Mesendoderm (in vitro differentiated cells): ENCODE data around the gene CIAO2A.

Experiments
- DNase-seq: peaks from one replicate; pipeline ENCODE4 v3.0.0; 2013
- H2AK5ac ChIP-seq: 2 replicates; pipeline ENCODE4 v1.6.1; 2013; ENCODE audit warnings: low read length, inconsistent platforms
- H2BK120ac ChIP-seq: 2 replicates; pipeline ENCODE4 v1.6.1; 2013; ENCODE audit warnings: low read depth, mild to moderate bottlenecking, low read length, moderate library complexity, mixed read lengths
- H2BK15ac ChIP-seq: replicated peaks from 2 replicates; pipeline ENCODE4 v1.6.1; 2013; ENCODE audit warnings: low read depth, mild to moderate bottlenecking, moderate library complexity
- H2BK5ac ChIP-seq: 2 replicates; pipeline ENCODE4 v1.6.1; 2013; ENCODE audit warnings: low read length, inconsistent platforms
- H3K18ac ChIP-seq: 2 replicates; pipeline ENCODE4 v1.6.1; 2013; ENCODE audit warnings: mild to moderate bottlenecking, low read length, mixed read lengths
- H3K23ac ChIP-seq: one replicate; pipeline ENCODE4 v1.6.1; 2013; ENCODE audit warnings: low read length
- H3K27ac ChIP-seq: 2 replicates; pipeline ENCODE4 v1.5.1; 2013; ENCODE audit warnings: low read depth, mild to moderate bottlenecking, inconsistent platforms, low read length, moderate library complexity
- H3K27me3 ChIP-seq: 2 replicates; pipeline ENCODE4 v1.6.1; 2013; ENCODE audit warnings: low read length, control low read depth, mild to moderate bottlenecking, inconsistent platforms; ENCODE audit not compliant: insufficient read depth, poor library complexity
- H3K36me3 ChIP-seq: 2 replicates; pipeline ENCODE4 v1.6.1; 2013; ENCODE audit warnings: low read length, inconsistent platforms; ENCODE audit not compliant: control insufficient read depth, insufficient read depth
- H3K4ac ChIP-seq: one replicate; pipeline ENCODE4 v1.6.1; 2013; ENCODE audit warnings: low read depth, mild to moderate bottlenecking, low read length, moderate library complexity
- H3K4me1 ChIP-seq: 2 replicates; pipeline ENCODE4 v1.6.1; 2013; ENCODE audit warnings: low read depth, low read length, inconsistent platforms; ENCODE audit not compliant: control insufficient read depth
- H3K4me2 ChIP-seq: 2 replicates; pipeline ENCODE4 v1.6.1; 2013; ENCODE audit warnings: low read length
- H3K4me3 ChIP-seq: 2 replicates; pipeline ENCODE4 v1.5.1; 2013; ENCODE audit warnings: mild to moderate bottlenecking, low read length
- H3K56ac ChIP-seq: one replicate; pipeline ENCODE4 v1.6.1; 2013; ENCODE audit warnings: low read length
- H3K79me1 ChIP-seq: 2 replicates; pipeline ENCODE4 v1.6.1; 2013; ENCODE audit warnings: low read length, inconsistent platforms
- H3K79me2 ChIP-seq: 2 replicates; pipeline ENCODE4 v1.6.1; 2013; ENCODE audit warnings: mild to moderate bottlenecking, low read length; ENCODE audit not compliant: control insufficient read depth, insufficient read depth
- H3K9ac ChIP-seq: 2 replicates; pipeline ENCODE4 v1.6.1; 2013; ENCODE audit warnings: low read length, inconsistent platforms
- H4K5ac ChIP-seq: one replicate; pipeline ENCODE4 v1.6.1; 2013; ENCODE audit warnings: low read length
- H4K8ac ChIP-seq: one replicate; pipeline ENCODE4 v1.6.1; 2013; ENCODE audit warnings: low read depth, mild to moderate bottlenecking, control low read depth, low read length, moderate library complexity
- WGBS: extraction: QIAGEN DNeasy Blood & Tissue Kit; methylation state at CpG from one replicate; pipeline ENCODE4 v1.1.7; 2013; ENCODE audit warnings: low lambda C conversion rate, missing lambda C conversion rate; ENCODE audit not compliant: insufficient coverage; ENCODE audit errors: extremely low coverage; 5-methylcytosine and 5-hydroxymethylcytosine counted together

CIAO2A gene

GRCh38 chr15:64136347-64136746 is 42.7 kb upstream of the CIAO2A start:
- no peak overlapping the region for H3K56ac ChIP-seq
- no peaks in the 10 kb centered on the region for H3K79me1 ChIP-seq
- H3K4me2 ChIP-seq = no peak overlapping the region
- no peak overlapping the region for H3K9ac ChIP-seq
- peaks cover 15% of the 10 kb centered on the region for H3K36me3 ChIP-seq
- H3K4me1 ChIP-seq = no peaks in the 10 kb centered on the region
- no peak overlapping the region for H3K18ac ChIP-seq
- H3K27ac ChIP-seq = no peak overlapping the region
- no CpG with 5 or more reads among the region's 7 CpGs for WGBS
- H2BK120ac ChIP-seq = no peak overlapping the region
- no peak overlapping the region for H3K4ac ChIP-seq
- H3K23ac ChIP-seq = no peak overlapping the region
- no peak overlapping the region for H4K8ac ChIP-seq
- no peak overlapping the region for H2AK5ac ChIP-seq
- no peak overlapping the region for H2BK15ac ChIP-seq
- H3K79me2 ChIP-seq = no peaks in the 10 kb centered on the region
- H3K4me3 ChIP-seq = no peak overlapping the region
- H2BK5ac ChIP-seq = no peak overlapping the region
- DNase-seq = no peak
- H3K27me3 ChIP-seq = no peaks in the 10 kb centered on the region
- no peak overlapping the region for H4K5ac ChIP-seq

GRCh38 chr15:64134345-64134829 is 40.7 kb upstream of the CIAO2A start:
- DNase-seq = no peak
- Histone ChIP-seq H3K27ac (no peak overlapping the region), H3K4ac (no peak overlapping the region), H2BK120ac (no peak overlapping the region), H2BK5ac (no peak overlapping the region), H3K79me2 (no peaks in the 10 kb centered on the region), H3K9ac (no peak overlapping the region), H3K36me3 (peaks cover 22% of the 10 kb centered on the region), H4K5ac (no peak overlapping the region), H2AK5ac (no peak overlapping the region), H3K4me2 (no peak overlapping the region), H3K4me1 (no peaks in the 10 kb centered on the region), H3K4me3 (no peak overlapping the region), H3K79me1 (no peaks in the 10 kb centered on the region), H3K23ac (no peak overlapping the region), H2BK15ac (no peak overlapping the region), H3K56ac (no peak overlapping the region), H4K8ac (no peak overlapping the region), H3K18ac (no peak overlapping the region), H3K27me3 (no peaks in the 10 kb centered on the region)
- no CpG with 5 or more reads among the region's 9 CpGs for whole genome bisulfite sequencing

GRCh38 chr15:64133623-64134344 is 40.1 kb upstream of the CIAO2A start:
- no peak overlapping the region for H2BK5ac ChIP-seq
- no peaks in the 10 kb centered on the region for H3K79me1 ChIP-seq
- H3K27ac ChIP-seq = no peak overlapping the region
- DNase-seq = no peak
- no peak overlapping the region for H3K4ac ChIP-seq
- H3K4me2 ChIP-seq = no peak overlapping the region
- no peaks in the 10 kb centered on the region for H3K4me1 ChIP-seq
- peaks cover 22% of the 10 kb centered on the region for H3K36me3 ChIP-seq
- no peak overlapping the region for H3K4me3 ChIP-seq
- H2BK15ac ChIP-seq = no peak overlapping the region
- no CpG with 5 or more reads among the region's 10 CpGs for WGBS
- no peak overlapping the region for H3K18ac ChIP-seq
- no peak overlapping the region for H2AK5ac ChIP-seq
- no peak overlapping the region for H3K23ac ChIP-seq
- no peak overlapping the region for H2BK120ac ChIP-seq
- no peaks in the 10 kb centered on the region for H3K27me3 ChIP-seq
- no peak overlapping the region for H3K56ac ChIP-seq
- no peak overlapping the region for H3K9ac ChIP-seq
- H3K79me2 ChIP-seq = no peaks in the 10 kb centered on the region
- no peak overlapping the region for H4K5ac ChIP-seq
- H4K8ac ChIP-seq = no peak overlapping the region

- peaks cover 26% of the 10 kb centered on the region for H3K36me3 ChIP-seq
- DNase-seq = no peak
- H3K27ac ChIP-seq = no peak overlapping the region
- H4K5ac ChIP-seq = no peak overlapping the region
- H2BK15ac ChIP-seq = no peak overlapping the region
- H3K4me3 ChIP-seq = no peak overlapping the region
- no peak overlapping the region for H3K56ac ChIP-seq
- no peak overlapping the region for H4K8ac ChIP-seq
- no peak overlapping the region for H3K4ac ChIP-seq
- no peaks in the 10 kb centered on the region for H3K4me1 ChIP-seq
- H3K23ac ChIP-seq = no peak overlapping the region
- no peaks in the 10 kb centered on the region for H3K79me2 ChIP-seq
- no peaks in the 10 kb centered on the region for H3K27me3 ChIP-seq
- H3K4me2 ChIP-seq = no peak overlapping the region
- no peak overlapping the region for H2AK5ac ChIP-seq
- H3K79me1 ChIP-seq = no peaks in the 10 kb centered on the region
- H2BK120ac ChIP-seq = no peak overlapping the region
- no peak overlapping the region for H3K9ac ChIP-seq
- no CpG with 5 or more reads among the region's 4 CpGs for WGBS
- H3K18ac ChIP-seq = no peak overlapping the region
- H2BK5ac ChIP-seq = no peak overlapping the region
Measured at GRCh38 chr15:64132217-64132616, 38.6 kb upstream of the CIAO2A start.

GRCh38 chr15:64131547-64131946 is 37.9 kb upstream of the CIAO2A start:
- Histone ChIP-seq H2AK5ac (no peak overlapping the region), H3K4me1 (no peaks in the 10 kb centered on the region), H3K27ac (no peak overlapping the region), H3K79me2 (no peaks in the 10 kb centered on the region), H3K18ac (no peak overlapping the region), H3K79me1 (no peaks in the 10 kb centered on the region), H3K56ac (no peak overlapping the region), H3K27me3 (no peaks in the 10 kb centered on the region), H3K9ac (no peak overlapping the region), H2BK15ac (no peak overlapping the region), H3K4me3 (no peak overlapping the region), H3K4me2 (no peak overlapping the region), H4K5ac (no peak overlapping the region), H3K23ac (no peak overlapping the region), H4K8ac (no peak overlapping the region), H3K36me3 (peaks cover 20% of the 10 kb centered on the region), H3K4ac (no peak overlapping the region), H2BK5ac (no peak overlapping the region), H2BK120ac (no peak overlapping the region)
- WGBS = no CpG with 5 or more reads among the region's 7 CpGs
- DNase-seq = no peak

- Histone ChIP-seq H3K23ac (no peak overlapping the region), H2BK120ac (no peak overlapping the region), H3K4me3 (no peak overlapping the region), H2BK15ac (no peak overlapping the region), H3K56ac (no peak overlapping the region), H3K79me1 (no peaks in the 10 kb centered on the region), H3K4me2 (no peak overlapping the region), H4K8ac (no peak overlapping the region), H3K36me3 (peaks cover 17% of the 10 kb centered on the region), H3K4me1 (no peaks in the 10 kb centered on the region), H3K27ac (no peak overlapping the region), H3K4ac (no peak overlapping the region), H3K18ac (no peak overlapping the region), H2BK5ac (no peak overlapping the region), H3K27me3 (no peaks in the 10 kb centered on the region), H4K5ac (no peak overlapping the region), H2AK5ac (no peak overlapping the region), H3K9ac (no peak overlapping the region), H3K79me2 (no peaks in the 10 kb centered on the region)
- no peak for DNase-seq
- no CpG with 5 or more reads among the region's 3 CpGs for WGBS
Measured at GRCh38 chr15:64130159-64130558, 36.5 kb upstream of the CIAO2A start.
